ENCODE data around the gene MCRIP1. TPM values are rescaled to one million over a fixed set of nuclear protein-coding genes. Genes with fewer than 3 reads are reported as not detected.

Gene MCRIP1
- total and polyA plus RNA-seq, 2 of the 13 experiments (the other 11 are each of a cell fraction or from before 2014, with no cell fraction given) = 79.7 to 84.9 TPM

- no peak for TF ChIP-seq ZNF546 (CRISPR knock-in tag; conservative IDR thresholded peaks at IDR 0.05)
- 0 out of 2 replicates have a peak, but pooled peaks have one; percentile 11 for TF ChIP-seq POGZ (CRISPR knock-in tag; IDR thresholded peaks at IDR 0.05)
- no peak for TF ChIP-seq KDM2A (CRISPR knock-in tag; IDR thresholded peaks at IDR 0.05; ENCODE audit: borderline replicate concordance, low read depth)
- no peak for TF ChIP-seq CREB3 (CRISPR knock-in tag; IDR thresholded peaks at IDR 0.05)
- TF ChIP-seq MBD4 (IDR thresholded peaks at IDR 0.05; ENCODE audit: borderline replicate concordance, low read length) = no peak
- 0 out of 2 replicates have a peak, but pooled peaks have one; percentile 39 for TF ChIP-seq ZGPAT (CRISPR knock-in tag; IDR thresholded peaks at IDR 0.05)
- TF ChIP-seq ZNF850 (CRISPR knock-in tag; conservative IDR thresholded peaks at IDR 0.05) = 0 out of 2 replicates have a peak, but pooled peaks have one; percentile 8
- 0 out of 2 replicates have a peak, but pooled peaks have one; percentile 68 for TF ChIP-seq ZBTB42 (CRISPR knock-in tag; IDR thresholded peaks at IDR 0.05)
- no peak for TF ChIP-seq ZNF484 (CRISPR knock-in tag; IDR thresholded peaks at IDR 0.05; ENCODE audit: borderline replicate concordance, low read depth)
- TF ChIP-seq PAWR (CRISPR knock-in tag; IDR thresholded peaks at IDR 0.05; ENCODE audit: borderline replicate concordance) = peak; percentile 14; the same call in 1 of the 2 replicates
- no peak for TF ChIP-seq ZBTB34 (CRISPR knock-in tag; IDR thresholded peaks at IDR 0.05)
- TF ChIP-seq ZNF781 (CRISPR knock-in tag; IDR thresholded peaks at IDR 0.05; ENCODE audit: borderline replicate concordance, not compliant biosample characterization) = no peak
- peak; percentile 67 for TF ChIP-seq ZEB1 (IDR thresholded peaks at IDR 0.05; ENCODE audit: insufficient replicate concordance, low read depth)
- no peak for TF ChIP-seq SKI (IDR thresholded peaks at IDR 0.05; ENCODE audit: partially characterized antibody)
- 0 out of 2 replicates have a peak, but pooled peaks have one; percentile 9 for TF ChIP-seq ZNF235 (CRISPR knock-in tag; IDR thresholded peaks at IDR 0.05; ENCODE audit: borderline replicate concordance)
- no peak for TF ChIP-seq ZKSCAN5 (CRISPR knock-in tag; IDR thresholded peaks at IDR 0.05)
- 0 out of 2 replicates have a peak, but pooled peaks have one; percentile 8 for TF ChIP-seq HNRNPL (IDR thresholded peaks at IDR 0.05; ENCODE audit: low read depth, low read length)
- TF ChIP-seq ZNF703 (CRISPR knock-in tag; IDR thresholded peaks at IDR 0.05; ENCODE audit: borderline replicate concordance) = 0 out of 2 replicates have a peak, but pooled peaks have one; percentile 2
- no peak for TF ChIP-seq MYPOP (CRISPR knock-in tag; IDR thresholded peaks at IDR 0.05)
- 0 out of 2 replicates have a peak, but pooled peaks have one; percentile 0 for TF ChIP-seq RBAK (CRISPR knock-in tag; IDR thresholded peaks at IDR 0.05)
- no peak for TF ChIP-seq BATF2 (CRISPR knock-in tag; IDR thresholded peaks at IDR 0.05)
- TF ChIP-seq ZC3H13 (CRISPR knock-in tag; IDR thresholded peaks at IDR 0.05) = 0 out of 2 replicates have a peak, but pooled peaks have one; percentile 18
- no peak for TF ChIP-seq HOXA7 (CRISPR knock-in tag; IDR thresholded peaks at IDR 0.05)
These were observed 1.1 kb upstream of the MCRIP1 start (continued) for GRCh38 chr17:81833921-81834830.
